D721Med (cell line): Measurements from ENCODE around the gene KIAA2012.

ENCODE experiments used
- DNase-seq: peaks from one replicate; pipeline ENCODE4 v3.0.0; 2011; ENCODE audit warnings: low spot score; ENCODE audit not compliant: insufficient read length
- FAIRE-seq: peaks from 2 replicates; lab custom pipeline; 2011; peaks lifted over from hg19 to GRCh38; lab: Jason Lieb, UNC
- TF ChIP-seq, protein P1 (sequence below): IDR thresholded peaks from 2 replicates; pipeline ENCODE4 v1.5.1; 2012; ENCODE audit warnings: mild to moderate bottlenecking, control low read depth; ENCODE audit not compliant: insufficient read depth; ENCODE audit errors: missing control alignments

Gene KIAA2012

DNA sequence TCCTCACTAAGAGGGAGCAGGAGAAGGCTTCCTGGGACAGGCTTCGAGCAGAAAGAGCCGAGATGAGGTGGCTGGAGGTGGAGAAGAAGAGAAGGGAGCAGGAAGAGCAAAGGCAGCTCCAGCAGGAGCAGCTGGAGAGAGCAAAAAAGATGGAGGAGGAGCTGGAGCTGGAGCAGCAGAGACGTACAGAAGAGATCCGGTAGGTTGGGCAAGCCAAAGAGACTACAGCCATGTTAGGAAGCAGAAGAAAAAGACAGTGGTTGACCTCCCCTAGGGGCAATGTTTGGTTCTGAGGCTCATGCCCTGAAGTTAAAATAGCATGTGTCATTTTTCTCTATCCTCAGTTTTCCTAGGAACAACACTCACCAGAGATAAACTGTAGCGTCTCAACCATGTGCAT lies 120.2 kb downstream of the KIAA2012 start:
- TF ChIP-seq, protein P1, sequence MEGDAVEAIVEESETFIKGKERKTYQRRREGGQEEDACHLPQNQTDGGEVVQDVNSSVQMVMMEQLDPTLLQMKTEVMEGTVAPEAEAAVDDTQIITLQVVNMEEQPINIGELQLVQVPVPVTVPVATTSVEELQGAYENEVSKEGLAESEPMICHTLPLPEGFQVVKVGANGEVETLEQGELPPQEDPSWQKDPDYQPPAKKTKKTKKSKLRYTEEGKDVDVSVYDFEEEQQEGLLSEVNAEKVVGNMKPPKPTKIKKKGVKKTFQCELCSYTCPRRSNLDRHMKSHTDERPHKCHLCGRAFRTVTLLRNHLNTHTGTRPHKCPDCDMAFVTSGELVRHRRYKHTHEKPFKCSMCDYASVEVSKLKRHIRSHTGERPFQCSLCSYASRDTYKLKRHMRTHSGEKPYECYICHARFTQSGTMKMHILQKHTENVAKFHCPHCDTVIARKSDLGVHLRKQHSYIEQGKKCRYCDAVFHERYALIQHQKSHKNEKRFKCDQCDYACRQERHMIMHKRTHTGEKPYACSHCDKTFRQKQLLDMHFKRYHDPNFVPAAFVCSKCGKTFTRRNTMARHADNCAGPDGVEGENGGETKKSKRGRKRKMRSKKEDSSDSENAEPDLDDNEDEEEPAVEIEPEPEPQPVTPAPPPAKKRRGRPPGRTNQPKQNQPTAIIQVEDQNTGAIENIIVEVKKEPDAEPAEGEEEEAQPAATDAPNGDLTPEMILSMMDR: no peak
- FAIRE-seq (no peak), DNase-seq (no peak)

DNA sequence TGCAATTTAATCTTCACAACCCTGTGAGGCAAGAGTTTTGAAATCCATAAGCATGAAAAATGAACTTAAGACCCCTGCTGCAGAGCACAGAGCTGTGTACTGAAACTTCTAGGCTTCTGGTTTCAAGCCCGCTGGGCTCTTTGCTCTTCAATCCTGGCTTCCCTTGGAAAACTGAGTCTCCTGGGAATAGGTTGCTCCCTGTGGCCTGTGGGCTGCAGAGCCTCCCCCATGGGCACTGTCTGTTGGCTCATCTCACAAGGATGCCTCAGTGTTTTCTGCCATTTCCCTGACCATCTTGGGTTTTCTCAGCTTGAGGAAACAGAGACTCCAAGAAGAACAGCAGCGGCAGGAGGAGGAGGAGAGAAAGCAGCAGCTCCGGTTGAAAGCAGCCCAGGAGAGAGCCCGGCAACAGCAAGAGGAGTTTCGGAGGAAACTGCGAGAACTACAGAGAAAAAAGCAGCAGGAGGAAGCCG lies 120.9 kb downstream of the KIAA2012 start:
- TF ChIP-seq, protein P1: no peak
- FAIRE-seq (no peak), DNase-seq (no peak)

DNA sequence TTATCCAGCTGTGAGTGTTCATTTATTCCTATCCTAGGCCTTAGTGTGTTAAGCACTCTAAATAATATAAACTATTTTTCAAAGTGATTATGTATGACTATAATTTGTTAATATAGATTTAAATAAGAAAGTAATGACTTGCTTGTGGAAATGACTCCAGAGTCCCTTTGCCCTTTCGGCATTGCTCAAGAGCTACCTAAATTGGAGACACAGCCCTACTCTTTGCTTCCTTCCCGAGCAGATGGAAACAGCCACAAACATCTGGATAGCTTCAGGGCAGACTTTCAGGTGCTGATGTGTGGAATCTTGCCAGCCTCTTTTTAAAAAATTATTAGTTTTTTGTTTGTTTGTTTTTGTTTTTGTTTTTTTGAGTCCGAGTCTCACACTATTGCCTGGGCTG lies 121.4 kb downstream of the KIAA2012 start:
- DNase-seq (no peak), FAIRE-seq (no peak)
- TF ChIP-seq, protein P1: no peak

DNA sequence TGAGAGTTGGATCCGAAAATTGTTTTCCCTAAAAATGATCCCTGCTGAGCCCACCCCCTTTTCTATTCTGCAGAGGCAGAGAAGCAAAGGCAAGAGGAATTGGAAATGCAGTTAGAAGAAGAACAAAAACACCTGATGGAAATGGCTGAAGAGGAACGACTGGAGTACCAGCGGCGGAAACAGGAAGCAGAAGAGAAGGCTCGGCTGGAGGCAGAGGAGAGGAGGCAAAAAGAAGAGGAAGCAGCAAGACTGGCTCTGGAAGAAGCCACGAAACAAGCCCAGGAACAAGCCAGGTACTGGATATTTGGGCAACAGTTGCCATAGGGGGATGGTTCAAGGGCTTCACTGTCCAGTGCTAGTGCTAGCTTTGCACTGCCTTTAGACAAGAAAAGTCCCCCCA lies 123.7 kb downstream of the KIAA2012 start:
- FAIRE-seq (no peak), DNase-seq (no peak)
- TF ChIP-seq, protein P1: no peak

DNA sequence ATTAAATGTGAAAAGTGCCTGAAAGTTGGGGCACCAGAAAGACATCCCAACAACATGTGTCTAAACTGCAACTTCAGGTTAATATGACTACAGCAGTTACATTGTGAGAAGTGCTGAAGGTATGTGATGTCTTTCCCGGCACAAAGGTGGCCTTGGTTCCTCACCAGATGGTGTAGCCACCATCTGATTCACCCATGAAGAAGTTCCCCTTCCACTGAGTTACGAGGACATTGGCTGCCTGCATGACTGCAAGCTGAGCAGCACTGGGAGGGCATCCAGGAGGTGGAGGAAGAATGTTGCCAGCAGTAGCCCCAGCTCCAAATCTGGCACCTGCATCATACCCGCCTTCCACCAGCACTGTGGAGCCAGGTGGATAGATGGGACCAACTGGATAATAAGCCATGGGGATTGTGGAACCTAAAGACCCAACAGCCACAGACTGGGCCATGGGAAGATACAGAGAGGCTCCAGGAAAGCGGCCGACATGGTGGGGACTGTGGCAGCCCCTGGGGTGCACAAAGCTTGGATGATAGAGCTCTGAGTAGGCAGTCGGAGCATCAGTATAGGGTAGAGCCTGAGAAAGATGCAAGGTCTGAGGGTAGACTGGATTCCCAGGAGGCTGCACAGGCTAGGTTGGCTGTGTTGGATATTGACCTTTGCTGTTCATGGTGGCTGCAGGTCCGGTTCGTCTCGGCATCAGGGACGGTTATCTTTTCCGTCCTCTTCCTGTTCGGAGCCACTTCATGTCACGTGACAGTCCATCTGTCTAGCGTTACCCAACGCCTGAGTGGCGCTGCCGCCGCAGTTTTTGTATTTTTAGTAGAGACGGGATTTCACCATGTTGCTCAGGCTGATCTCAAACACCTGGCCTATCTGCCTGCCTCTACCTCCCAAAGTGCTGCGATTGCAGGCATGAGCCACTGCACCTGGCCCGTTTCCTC lies 128.4 kb downstream of the KIAA2012 start:
- TF ChIP-seq, protein P1: no peak
- DNase-seq: no peak
- no peak for FAIRE-seq

DNA sequence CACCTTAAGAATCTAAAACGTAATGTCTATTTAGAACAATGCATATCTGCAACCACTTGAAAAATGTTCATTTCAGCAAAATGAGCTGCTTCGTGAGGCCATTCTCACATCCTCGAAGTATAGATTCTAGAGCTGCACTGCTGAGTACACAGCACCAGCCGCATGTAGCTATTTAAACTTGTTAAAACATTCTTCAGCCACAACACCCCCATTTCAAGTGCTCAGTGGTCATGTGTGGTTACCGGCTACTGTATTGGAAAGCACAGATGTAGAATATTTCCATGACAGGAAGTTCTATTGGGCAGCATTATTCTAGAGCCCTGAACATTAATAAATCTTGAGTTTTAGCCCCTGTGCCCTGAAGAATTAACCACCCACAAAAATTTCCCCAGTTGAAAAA lies 130.3 kb downstream of the KIAA2012 start:
- FAIRE-seq (no peak), DNase-seq (no peak)
- TF ChIP-seq, protein P1: no peak

DNA sequence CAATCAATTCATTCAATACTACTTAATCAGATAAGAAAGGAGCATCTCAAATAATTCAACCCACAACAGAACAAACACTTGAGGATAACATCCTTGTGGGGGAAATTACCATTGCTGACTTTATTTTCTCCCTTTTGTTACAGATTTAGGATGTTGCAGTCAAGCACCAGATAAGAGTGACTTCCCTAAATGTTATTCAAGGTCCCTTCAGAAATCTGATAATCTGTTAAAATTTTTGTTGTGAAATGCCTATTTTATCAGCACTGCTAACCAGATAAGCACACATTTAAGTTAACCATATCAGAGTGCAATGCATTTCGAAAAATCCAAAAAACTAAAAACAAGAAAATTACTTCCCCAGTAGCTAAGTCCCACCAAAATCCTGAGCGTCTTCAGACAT lies 131.8 kb downstream of the KIAA2012 start:
- DNase-seq: no peak
- FAIRE-seq: peak; percentile 6
- TF ChIP-seq, protein P1: no peak
